22Rv1 (cell line): ENCODE results near the gene UACA.

Experiments
- H3K27ac ChIP-seq: fragments of 450-650 bp; 2 replicates; pipeline ENCODE4 v1.5.1; 2017
- CTCF ChIP-seq: fragments of 450-650 bp; IDR thresholded peaks from 2 replicates; pipeline ENCODE4 v1.5.1; 2017; ENCODE audit warnings: mild to moderate bottlenecking
- ZFX ChIP-seq: fragments of 450-650 bp; IDR thresholded peaks from 2 replicates; pipeline ENCODE4 v1.6.1; 2017; ENCODE audit warnings: antibody characterized with exemption, borderline replicate concordance

UACA gene

GRCh38 chr15:70632079-70632478, 131.3 kb downstream of the UACA start:
- H3K27ac ChIP-seq = no peak overlapping the region
- TF ChIP-seq CTCF (no peak), ZFX (no peak)

GRCh38 chr15:70629735-70630273, 133.6 kb downstream of the UACA start:
- no peak for TF ChIP-seq CTCF
- TF ChIP-seq ZFX = no peak
- no peak overlapping the region for H3K27ac ChIP-seq

GRCh38 chr15:70628549-70628896, 134.8 kb downstream of the UACA start:
- no peak overlapping the region for H3K27ac ChIP-seq
- TF ChIP-seq CTCF (no peak), ZFX (no peak)

GRCh38 chr15:70627734-70628548, 135.4 kb downstream of the UACA start:
- TF ChIP-seq CTCF (no peak), ZFX (no peak)
- no peak overlapping the region for H3K27ac ChIP-seq

GRCh38 chr15:70627322-70627721, 136.0 kb downstream of the UACA start:
- TF ChIP-seq CTCF (no peak), ZFX (no peak)
- no peak overlapping the region for H3K27ac ChIP-seq

GRCh38 chr15:70625438-70625837, 137.9 kb downstream of the UACA start:
- no peak overlapping the region for H3K27ac ChIP-seq
- no peak for TF ChIP-seq CTCF
- TF ChIP-seq ZFX = no peak

GRCh38 chr15:70625011-70625410, 138.3 kb downstream of the UACA start:
- TF ChIP-seq ZFX (no peak), CTCF (no peak)
- H3K27ac ChIP-seq = no peak overlapping the region
